ENCODE data around the gene TENT4A.

GRCh38 chr5:6722015-6722414, 8.8 kb downstream of the TENT4A start:
- no peak for TF ChIP-seq EP300 (IDR thresholded peaks at IDR 0.05)
- no peak for TF ChIP-seq POLR2AphosphoS5 (IDR thresholded peaks at IDR 0.05)

Measured in upper lobe of left lung (tissue), 4 donors.